ENCODE measurements around the gene TYMS.

Gene TYMS

GRCh38 chr18:711657-712400, 54.4 kb downstream of the TYMS start:
- peak; percentile 40 to 53 for DNase-seq (ENCODE audit: low read depth in 2 of 2)

GRCh38 chr18:712401-713134, 55.1 kb downstream of the TYMS start, which contains the start of gene ENOSF1:
Gene ENOSF1, minus strand, starts transcription at chr18:712630. Its CDS starts 43 bp downstream, at chr18:712587.
- DNase-seq (ENCODE audit: low read depth in 2 of 2): peak; percentile 79 to 80

GRCh38 chr18:713135-713490, 55.7 kb downstream of the TYMS start:
- no peak for DNase-seq (ENCODE audit: low read depth in 2 of 2)

GRCh38 chr18:715626-716025, 58.2 kb downstream of the TYMS start:
- DNase-seq (ENCODE audit: low read depth in 2 of 2): no peak

GRCh38 chr18:717003-717402, 59.5 kb downstream of the TYMS start:
- DNase-seq (ENCODE audit: low read depth in 2 of 2): no peak
